ENCODE data around the gene LRCOL1. TPM values are rescaled to one million over a fixed set of nuclear protein-coding genes. Genes with fewer than 3 reads are reported as not detected.

Gene LRCOL1
- total RNA-seq (2014; rRNA removed; shearing (Covaris generic)): not detected in 2 replicates

DNA sequence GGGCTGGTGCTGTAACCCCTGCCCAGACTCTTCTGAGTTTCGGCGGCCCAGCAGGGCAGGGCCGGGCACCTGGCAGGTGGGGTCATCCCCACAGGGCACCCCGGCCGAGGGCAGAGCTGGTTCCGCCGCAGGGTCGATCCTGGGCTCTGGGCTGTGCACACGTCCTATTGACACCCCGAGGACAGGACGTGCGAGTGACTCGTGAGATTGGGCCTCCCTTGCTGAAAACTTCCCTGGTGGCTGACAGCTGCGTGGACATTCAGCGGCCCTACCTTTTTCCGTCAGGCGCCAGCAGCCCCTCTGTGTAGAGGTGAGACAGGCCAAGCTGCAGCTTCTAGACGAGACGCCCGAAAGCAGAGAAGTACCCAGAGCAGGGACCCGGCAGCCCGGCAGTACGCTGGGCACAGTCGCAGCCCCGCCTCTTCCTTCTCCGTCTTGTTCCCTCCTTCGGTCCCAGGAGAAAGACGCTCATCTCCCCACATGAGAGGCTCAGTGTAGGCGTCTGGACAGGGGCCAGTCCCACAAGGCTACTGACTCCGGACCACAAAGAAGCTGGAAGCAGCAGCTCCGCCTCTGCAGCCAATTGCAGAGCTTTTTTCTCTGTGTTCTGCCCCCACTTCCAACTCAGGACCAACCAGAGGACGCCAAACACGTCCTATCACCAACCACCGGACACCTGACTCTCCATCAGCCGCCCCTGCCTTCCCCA is at the start of gene LRCOL1:
LRCOL1 (minus strand) TSS at position 532 of the 709 bp plus-strand sequence. CDS start 4,331 bp downstream, outside the sequence.
- no peaks in the 10 kb centered on the region for H3K36me3 ChIP-seq
- no peak within 1 kb of the TSS for H3K4me3 ChIP-seq
- no peak for DNase-seq
- no peaks in the 10 kb centered on the region for H3K9me3 ChIP-seq (replicated peaks)
- no peaks in the 10 kb centered on the region for H3K4me1 ChIP-seq
- H3K27me3 ChIP-seq: no peaks in the 10 kb centered on the region
- H3K27ac ChIP-seq: no peak within 1 kb of the TSS

DNA sequence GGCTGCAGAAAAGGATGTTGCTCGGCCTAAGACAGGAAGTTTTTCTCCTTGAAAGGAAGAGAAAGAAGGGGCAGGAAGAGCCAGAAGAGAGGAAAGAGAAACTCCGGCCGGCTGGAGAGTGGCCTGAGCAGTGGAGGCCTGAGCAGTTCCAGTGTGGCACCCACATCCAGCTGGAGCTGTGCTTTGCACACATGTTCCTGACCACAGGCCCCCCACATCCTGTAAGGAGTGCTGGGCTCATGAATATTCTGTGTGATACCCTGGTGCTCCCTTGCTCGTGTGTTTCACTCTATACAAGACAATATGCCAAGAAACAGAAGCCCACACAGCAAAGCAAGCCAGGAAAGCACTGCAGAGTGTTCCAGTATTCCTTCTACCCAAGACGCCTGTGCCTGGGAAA is 49.7 kb upstream of the LRCOL1 start:
- no peaks in the 10 kb centered on the region for H3K9me3 ChIP-seq (replicated peaks)
- DNase-seq: no peak
- no peak overlapping the region for H3K27ac ChIP-seq
- no peaks in the 10 kb centered on the region for H3K4me1 ChIP-seq
- H3K27me3 ChIP-seq: no peaks in the 10 kb centered on the region
- H3K4me3 ChIP-seq: no peak overlapping the region
- H3K36me3 ChIP-seq: peaks cover 72% of the 10 kb centered on the region

DNA sequence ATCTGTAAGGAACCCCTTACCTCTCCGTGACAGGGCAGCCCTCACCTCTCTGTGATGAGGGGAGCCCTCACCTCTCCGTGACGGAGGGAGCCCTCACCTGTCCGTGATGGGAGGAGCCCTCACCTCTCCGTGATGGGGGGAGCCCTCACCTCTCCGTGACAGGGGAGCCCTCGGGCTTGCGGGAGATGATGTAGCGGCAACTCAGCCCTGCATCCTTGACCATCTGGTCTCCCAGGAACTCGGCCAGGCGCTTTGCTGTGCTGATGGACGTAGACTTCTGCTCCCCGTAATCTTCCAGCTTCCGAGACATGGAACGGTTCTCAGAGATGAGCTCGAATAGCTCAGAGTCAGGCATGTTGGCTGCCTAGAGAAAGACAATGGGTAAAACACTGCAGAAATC is 48.8 kb upstream of the LRCOL1 start:
- H3K4me3 ChIP-seq: no peak overlapping the region
- H3K36me3 ChIP-seq: peaks cover 77% of the 10 kb centered on the region
- H3K4me1 ChIP-seq: no peaks in the 10 kb centered on the region
- H3K27me3 ChIP-seq: no peaks in the 10 kb centered on the region
- DNase-seq: no peak
- H3K27ac ChIP-seq: no peak overlapping the region
- no peaks in the 10 kb centered on the region for H3K9me3 ChIP-seq (replicated peaks)

DNA sequence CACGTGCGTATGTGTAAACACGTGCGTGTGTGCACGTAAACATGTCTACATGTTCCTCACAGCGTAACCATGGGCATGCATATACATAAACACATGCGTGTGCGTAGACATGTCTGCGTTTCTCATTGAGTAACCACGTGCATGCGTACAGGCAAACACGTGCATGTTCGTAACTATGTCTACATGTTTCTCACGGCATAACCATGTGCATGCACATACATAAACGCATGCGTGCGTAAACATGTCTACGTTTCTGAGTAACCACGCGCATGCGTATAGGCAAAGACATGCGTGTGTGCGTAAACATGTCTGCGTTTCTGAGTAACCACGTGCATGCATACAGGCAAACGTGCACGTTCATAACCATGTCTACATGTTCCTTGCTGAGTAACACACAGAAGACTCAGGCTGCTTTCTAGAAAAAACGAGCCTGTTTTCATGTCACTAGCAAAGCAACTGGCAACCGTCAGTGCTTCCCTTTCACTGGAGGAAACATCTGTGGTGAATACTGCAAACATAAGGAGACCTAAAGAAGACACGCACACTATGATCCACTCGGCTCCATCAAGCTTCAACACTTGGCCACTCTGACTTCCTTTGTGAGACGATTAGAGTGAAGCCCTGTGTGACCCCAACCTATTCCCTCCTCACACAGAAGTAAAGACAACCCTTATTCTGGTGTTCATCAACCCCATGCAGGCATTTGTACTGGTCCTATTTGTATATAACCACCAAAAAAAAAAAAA is 47.9 kb upstream of the LRCOL1 start:
- Histone ChIP-seq H3K36me3 (peaks cover 83% of the 10 kb centered on the region), H3K4me1 (no peaks in the 10 kb centered on the region), H3K27ac (no peak overlapping the region), H3K27me3 (no peaks in the 10 kb centered on the region), H3K4me3 (no peak overlapping the region), H3K9me3 (replicated peaks) (no peaks in the 10 kb centered on the region)
- DNase-seq: no peak

DNA sequence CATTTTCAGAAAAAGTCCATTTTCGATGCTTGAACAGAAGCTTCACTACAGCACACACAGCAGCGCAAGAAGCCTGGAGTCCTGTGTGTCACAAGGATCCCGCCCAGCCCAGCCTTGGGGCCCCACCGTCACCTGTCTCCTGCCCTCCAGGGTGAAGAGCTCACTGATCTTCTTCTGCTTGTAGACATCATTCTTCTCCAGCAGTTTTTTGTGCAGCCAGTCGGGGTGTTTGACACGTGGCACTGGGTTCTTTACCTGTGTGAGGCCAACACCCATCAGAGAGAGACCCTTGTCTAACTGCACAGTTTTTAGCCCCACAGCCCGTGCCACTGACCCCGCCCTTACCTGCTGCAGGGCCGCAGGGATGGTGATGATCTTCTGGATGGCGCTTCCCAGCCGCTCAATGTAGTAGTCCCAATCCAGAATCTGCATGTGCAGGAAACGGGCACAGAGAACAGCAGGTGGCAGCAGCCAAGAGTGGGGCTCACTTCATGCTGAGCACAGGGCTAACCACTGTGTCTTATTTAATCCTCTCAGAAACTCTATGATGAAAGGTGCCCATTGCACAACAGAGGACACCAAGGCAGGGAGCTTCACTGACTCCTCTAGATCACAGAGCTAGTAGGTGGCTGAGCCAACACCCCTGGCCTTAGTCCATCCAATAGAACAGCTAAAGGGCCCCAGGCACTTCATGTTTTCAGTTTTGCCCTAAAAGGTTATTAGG is 46.8 kb upstream of the LRCOL1 start:
- Histone ChIP-seq H3K27me3 (no peaks in the 10 kb centered on the region), H3K4me1 (no peaks in the 10 kb centered on the region), H3K27ac (no peak overlapping the region), H3K36me3 (peaks cover 81% of the 10 kb centered on the region), H3K9me3 (replicated peaks) (no peaks in the 10 kb centered on the region), H3K4me3 (no peak overlapping the region)
- DNase-seq: no peak

DNA sequence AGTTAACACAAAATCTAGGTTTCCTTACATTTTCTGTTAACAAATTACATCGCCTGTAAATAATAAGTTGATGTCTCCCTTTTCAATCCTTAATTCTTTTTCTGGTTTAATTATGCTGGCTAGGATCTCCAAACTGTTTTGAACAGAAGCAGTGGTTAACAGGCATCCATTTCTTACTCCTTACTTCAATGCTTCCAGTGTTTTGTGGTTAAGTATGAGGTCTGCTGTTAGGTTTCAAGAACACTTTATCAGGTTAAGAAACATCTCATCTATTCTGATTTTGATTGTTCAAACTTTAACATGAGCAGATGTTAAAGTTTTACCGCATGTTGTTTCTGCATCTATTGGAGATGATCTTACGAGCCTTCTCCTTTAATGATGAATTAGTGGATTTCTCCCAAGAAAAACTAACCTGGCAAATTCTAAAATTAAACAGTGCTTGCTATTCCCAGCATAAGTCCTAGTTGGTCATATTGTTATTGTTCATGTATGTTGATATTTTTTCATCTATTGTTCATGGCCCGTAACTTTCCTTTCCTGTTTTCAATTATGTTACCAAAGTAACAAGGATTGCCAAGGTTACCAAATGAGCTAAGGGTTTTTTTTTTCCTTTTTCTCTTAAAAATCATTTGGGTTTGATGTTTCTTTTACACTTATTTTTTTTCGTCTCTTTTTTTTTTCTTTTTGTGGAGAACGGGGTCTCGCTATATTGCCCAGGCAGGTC is 43.3 kb upstream of the LRCOL1 start:
- peaks cover 78% of the 10 kb centered on the region for H3K36me3 ChIP-seq
- no peak overlapping the region for H3K27ac ChIP-seq
- no peaks in the 10 kb centered on the region for H3K27me3 ChIP-seq
- H3K4me1 ChIP-seq: no peaks in the 10 kb centered on the region
- no peak overlapping the region for H3K4me3 ChIP-seq
- no peaks in the 10 kb centered on the region for H3K9me3 ChIP-seq (replicated peaks)
- DNase-seq: no peak

DNA sequence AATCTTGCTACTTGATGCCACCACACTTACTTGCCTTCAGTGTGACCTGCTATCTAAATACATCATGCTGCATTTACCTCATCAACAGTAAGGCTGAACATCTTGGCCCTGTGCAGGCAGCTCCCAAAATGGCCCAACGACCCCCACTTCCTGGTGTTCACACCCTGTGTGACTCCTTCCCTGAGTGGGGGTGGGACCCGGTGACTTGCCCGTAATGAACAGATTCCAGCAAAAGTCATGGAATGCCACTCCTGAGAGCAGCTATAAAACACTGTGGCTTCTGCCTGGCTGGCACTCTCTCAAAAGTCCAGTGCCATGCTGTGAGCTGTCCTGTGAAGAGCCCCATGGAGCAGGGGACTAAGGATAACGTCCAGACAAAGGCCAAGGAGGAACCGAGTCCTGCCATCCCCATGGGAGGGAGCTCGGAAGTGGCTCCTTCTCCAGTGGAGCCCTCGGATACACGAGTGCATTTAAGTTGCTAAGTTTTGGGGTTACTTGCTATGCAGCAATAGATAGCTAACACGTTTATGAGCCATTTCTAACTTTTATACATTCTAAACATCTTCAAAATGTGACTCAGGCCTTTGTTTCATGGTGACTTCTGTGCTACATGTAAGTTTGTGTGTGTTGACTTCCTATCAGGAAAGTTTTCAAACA is 41.2 kb upstream of the LRCOL1 start:
- no peak overlapping the region for H3K27ac ChIP-seq

DNA sequence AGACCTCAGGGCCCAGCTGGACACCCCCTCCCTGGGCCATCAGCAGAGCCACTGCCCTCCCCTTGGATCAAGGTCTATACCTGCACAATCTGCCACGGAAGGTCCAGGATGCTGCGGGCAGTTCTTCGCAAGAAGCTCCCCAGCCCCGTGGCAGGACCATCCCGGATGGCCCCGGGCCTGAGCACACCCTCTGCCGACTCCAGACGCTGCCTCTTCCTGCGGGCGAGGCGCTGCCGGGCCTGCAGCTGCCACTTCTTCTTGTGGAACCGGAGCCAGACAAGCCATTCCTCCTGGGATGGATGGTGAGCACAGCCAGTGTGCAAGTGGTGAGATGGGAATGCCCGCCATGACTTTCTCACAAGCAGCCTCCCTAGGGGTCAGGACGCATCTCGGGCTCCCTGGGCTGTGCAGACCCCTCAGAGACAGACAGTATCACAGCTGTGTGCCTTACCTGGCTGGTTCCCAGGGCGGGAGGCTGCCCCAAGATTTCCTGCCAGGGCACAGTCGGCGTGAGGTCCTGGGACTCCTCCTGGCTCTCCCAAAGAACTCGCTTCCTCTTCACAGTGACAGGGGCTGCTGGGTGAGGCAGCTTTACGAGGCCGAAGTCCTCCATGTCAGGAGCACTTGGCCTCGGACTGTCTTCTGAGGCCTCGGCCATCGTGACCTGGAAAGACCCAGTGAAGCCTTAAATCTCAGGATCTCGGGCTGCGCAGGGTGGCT is 39.0 kb upstream of the LRCOL1 start:
- no peak for DNase-seq

More for the DNA sequence above, 41.2 kb upstream of the LRCOL1 start:
- H3K4me3 ChIP-seq: no peak overlapping the region
- H3K4me1 ChIP-seq: no peaks in the 10 kb centered on the region
- H3K9me3 ChIP-seq (replicated peaks): no peaks in the 10 kb centered on the region
- no peaks in the 10 kb centered on the region for H3K27me3 ChIP-seq
- peaks cover 73% of the 10 kb centered on the region for H3K36me3 ChIP-seq
- DNase-seq: no peak

DNA sequence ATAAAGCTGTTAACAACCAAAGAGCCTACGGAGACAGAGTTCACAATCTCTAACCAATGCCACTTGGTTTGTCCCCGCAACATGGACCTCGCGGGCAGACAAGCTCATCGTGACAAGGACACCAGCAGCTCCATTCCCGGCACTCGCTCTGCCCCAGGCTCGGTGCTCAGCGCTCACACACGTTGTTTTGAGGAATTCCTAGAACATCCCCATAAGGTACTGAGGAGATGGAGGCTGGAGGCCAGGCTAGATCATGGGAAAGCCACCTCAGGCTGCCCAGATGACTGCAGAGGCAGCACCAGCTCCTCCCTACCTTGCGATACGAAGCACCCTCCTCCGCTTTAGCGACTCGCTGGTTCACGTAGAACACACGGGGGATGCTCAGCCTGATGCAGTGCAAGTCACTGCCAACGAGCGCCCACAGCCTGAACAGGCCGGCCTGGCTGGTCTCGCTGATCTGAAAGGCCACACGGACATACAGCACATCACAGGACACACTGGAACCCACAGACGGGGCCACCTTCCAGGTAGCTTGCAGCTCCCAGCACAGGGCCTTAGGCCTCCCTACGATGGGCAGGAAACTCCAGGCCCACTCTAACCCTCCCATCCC is 38.3 kb upstream of the LRCOL1 start:
- Histone ChIP-seq H3K4me1 (no peaks in the 10 kb centered on the region), H3K9me3 (replicated peaks) (no peaks in the 10 kb centered on the region), H3K4me3 (no peak overlapping the region), H3K27me3 (no peaks in the 10 kb centered on the region), H3K27ac (no peak overlapping the region), H3K36me3 (peaks cover 60% of the 10 kb centered on the region)
- DNase-seq: no peak

More for the DNA sequence above, 39.0 kb upstream of the LRCOL1 start:
- Histone ChIP-seq H3K4me1 (no peaks in the 10 kb centered on the region), H3K4me3 (no peak overlapping the region), H3K9me3 (replicated peaks) (no peaks in the 10 kb centered on the region), H3K27me3 (no peaks in the 10 kb centered on the region), H3K27ac (no peak overlapping the region), H3K36me3 (peaks cover 64% of the 10 kb centered on the region)

DNA sequence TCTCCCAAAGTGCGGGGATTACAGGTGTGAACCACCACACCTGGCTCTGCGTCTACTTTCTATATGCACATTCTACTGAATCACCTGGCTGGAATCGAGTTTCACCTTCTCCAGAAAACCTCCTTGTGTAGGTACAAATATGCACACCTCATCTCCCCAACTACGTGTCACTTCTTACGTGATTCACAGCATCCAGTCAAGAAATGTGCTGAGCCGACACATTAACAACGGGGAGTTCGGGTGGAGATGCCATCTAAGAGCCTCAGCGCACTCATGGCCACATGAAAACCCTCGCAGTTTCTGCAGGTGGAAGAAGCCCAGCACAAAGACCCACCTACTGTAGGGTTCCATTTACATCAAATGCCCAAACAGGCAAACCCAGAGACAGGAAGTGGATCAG is 37.5 kb upstream of the LRCOL1 start:
- H3K4me1 ChIP-seq: no peaks in the 10 kb centered on the region
- H3K27me3 ChIP-seq: no peaks in the 10 kb centered on the region
- no peaks in the 10 kb centered on the region for H3K9me3 ChIP-seq (replicated peaks)
- H3K36me3 ChIP-seq: peaks cover 60% of the 10 kb centered on the region
- DNase-seq: no peak
- H3K27ac ChIP-seq: no peak overlapping the region
- no peak overlapping the region for H3K4me3 ChIP-seq

DNA sequence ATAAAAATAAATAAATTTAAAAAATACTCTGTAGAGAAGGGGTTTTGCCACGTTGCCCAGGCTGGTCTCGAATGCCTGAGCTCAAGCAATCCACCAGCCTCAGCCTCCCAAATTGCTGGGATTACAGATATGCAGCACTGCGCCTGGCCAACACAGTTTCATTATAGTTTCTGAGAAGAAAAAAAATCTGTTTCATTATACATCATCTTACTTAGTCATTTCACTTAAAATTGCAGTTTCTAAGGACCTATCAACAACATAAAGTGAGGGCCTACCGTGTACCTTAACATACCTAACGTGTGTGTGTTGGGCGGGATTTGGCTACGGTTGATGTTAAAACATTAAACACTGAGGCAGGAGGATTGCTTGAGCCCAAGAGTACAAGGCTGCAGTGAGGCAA is 36.5 kb upstream of the LRCOL1 start:
- Histone ChIP-seq H3K27me3 (no peaks in the 10 kb centered on the region), H3K9me3 (replicated peaks) (no peaks in the 10 kb centered on the region), H3K36me3 (peaks cover 65% of the 10 kb centered on the region), H3K4me3 (no peak overlapping the region), H3K27ac (no peak overlapping the region), H3K4me1 (no peaks in the 10 kb centered on the region)
- no peak for DNase-seq

DNA sequence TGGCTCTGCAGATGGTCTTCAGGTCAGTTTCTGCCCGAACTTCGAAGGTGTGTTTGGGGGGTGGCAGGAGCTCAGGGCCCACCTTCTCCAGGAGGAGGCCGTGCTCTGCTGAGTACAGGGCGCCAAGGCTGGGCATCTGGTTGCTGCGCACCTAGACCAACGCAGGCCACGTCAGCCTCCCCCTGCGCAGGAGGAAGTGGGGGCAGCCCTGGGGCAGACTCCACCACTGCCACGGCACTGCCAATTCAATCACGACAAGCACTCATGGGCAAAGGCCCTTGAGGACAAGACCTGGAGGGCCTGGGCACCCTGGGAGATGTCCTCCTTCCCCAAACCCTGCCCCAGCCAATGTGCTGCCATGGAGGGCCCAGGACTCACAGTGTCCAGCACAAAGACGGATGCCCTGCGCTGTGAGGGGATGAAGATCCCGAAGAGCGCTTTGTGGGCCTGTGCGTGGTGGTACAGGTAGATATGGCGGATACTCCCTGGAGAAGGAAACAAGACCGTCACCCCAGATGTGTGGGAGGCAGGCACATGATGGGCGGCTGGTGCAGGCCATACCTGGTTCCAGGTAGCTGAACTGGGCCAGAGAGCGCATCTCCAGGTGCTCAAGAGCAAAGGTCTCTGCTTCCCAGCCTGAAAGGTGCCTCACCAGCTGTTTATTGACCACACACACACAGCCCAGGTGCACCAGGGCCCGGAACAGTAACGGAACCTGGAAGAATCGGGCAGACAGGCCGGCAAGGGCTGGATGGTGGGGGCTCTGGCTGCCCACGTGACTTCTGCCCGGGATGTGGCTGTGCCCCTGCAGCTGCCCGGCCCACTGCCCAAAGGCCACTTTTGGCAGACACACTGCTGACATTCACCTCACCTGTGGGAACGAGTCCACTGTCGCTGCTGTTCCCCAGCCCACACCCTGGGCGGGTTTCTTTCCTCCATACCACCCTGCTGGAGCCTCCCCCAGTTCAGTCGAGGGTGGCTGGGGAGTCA is 32.8 kb upstream of the LRCOL1 start:
- Histone ChIP-seq H3K4me1 (no peaks in the 10 kb centered on the region), H3K27ac (no peak overlapping the region), H3K4me3 (no peak overlapping the region), H3K9me3 (replicated peaks) (no peaks in the 10 kb centered on the region), H3K36me3 (peaks cover 47% of the 10 kb centered on the region), H3K27me3 (no peaks in the 10 kb centered on the region)
- no peak for DNase-seq

Data from SJCRH30 (cell line).